Measurements from ENCODE around the gene MYO16.
"Not testable (repeated sequence)": the region's sequence is repeated elsewhere in the genome, so short reads cannot be mapped to it uniquely, and the experiment has no call there.

Gene MYO16

GRCh38 chr13:108974686-108975085 is 345.3 kb downstream of the MYO16 start:
- Histone ChIP-seq H3K4me3 (ENCODE audit: low read length in 2 of 2) (no peak overlapping the region), H3K9ac (ENCODE audit: low read length in 2 of 2) (no peak overlapping the region), H3K36me3 (ENCODE audit: control insufficient read depth in 2 of 2, insufficient read depth in 2 of 2, low read length in 2 of 2) (no peaks in the 10 kb centered on the region), H3K27me3 (ENCODE audit: control insufficient read depth in 1 of 2, insufficient read depth in 2 of 2, low read length in 2 of 2) (no peaks in the 10 kb centered on the region), H3K9me3 (ENCODE audit: control insufficient read depth in 2 of 2, low read length in 2 of 2) (no peaks in the 10 kb centered on the region), H3K27ac (ENCODE audit: low read length) (no peak overlapping the region), H3K4me1 (ENCODE audit: control insufficient read depth, insufficient read depth, low read length) (no peaks in the 10 kb centered on the region)

GRCh38 chr13:108980237-108980636 is 350.8 kb downstream of the MYO16 start:
- Histone ChIP-seq H3K27me3 (ENCODE audit: control insufficient read depth in 1 of 2, insufficient read depth in 2 of 2, low read length in 2 of 2) (no peaks in the 10 kb centered on the region), H3K9me3 (ENCODE audit: control insufficient read depth in 2 of 2, low read length in 2 of 2) (no peaks in the 10 kb centered on the region), H3K9ac (ENCODE audit: low read length in 2 of 2) (peak overlapping the region in 1 of 2 donors; percentile 2), H3K4me1 (ENCODE audit: control insufficient read depth, insufficient read depth, low read length) (peaks cover 4% of the 10 kb centered on the region), H3K27ac (ENCODE audit: low read length) (no peak overlapping the region), H3K36me3 (ENCODE audit: control insufficient read depth in 2 of 2, insufficient read depth in 2 of 2, low read length in 2 of 2) (no peaks in the 10 kb centered on the region), H3K4me3 (ENCODE audit: low read length in 2 of 2) (peak overlapping the region; percentile 13 to 40)

GRCh38 chr13:108981407-108981806 is 352.0 kb downstream of the MYO16 start:
- Histone ChIP-seq H3K9ac (ENCODE audit: low read length in 2 of 2) (no peak overlapping the region), H3K4me1 (ENCODE audit: control insufficient read depth, insufficient read depth, low read length) (peaks cover 4% of the 10 kb centered on the region), H3K4me3 (ENCODE audit: low read length in 2 of 2) (no peak overlapping the region), H3K27me3 (ENCODE audit: control insufficient read depth in 1 of 2, insufficient read depth in 2 of 2, low read length in 2 of 2) (no peaks in the 10 kb centered on the region), H3K9me3 (ENCODE audit: control insufficient read depth in 2 of 2, low read length in 2 of 2) (no peaks in the 10 kb centered on the region), H3K36me3 (ENCODE audit: control insufficient read depth in 2 of 2, insufficient read depth in 2 of 2, low read length in 2 of 2) (no peaks in the 10 kb centered on the region), H3K27ac (ENCODE audit: low read length) (no peak overlapping the region)

GRCh38 chr13:108983273-108983672 is 353.9 kb downstream of the MYO16 start:
- Histone ChIP-seq H3K27me3 (ENCODE audit: control insufficient read depth in 1 of 2, insufficient read depth in 2 of 2, low read length in 2 of 2) (no peaks in the 10 kb centered on the region), H3K4me1 (ENCODE audit: control insufficient read depth, insufficient read depth, low read length) (peaks cover 7% of the 10 kb centered on the region), H3K27ac (ENCODE audit: low read length) (no peak overlapping the region), H3K36me3 (ENCODE audit: control insufficient read depth in 2 of 2, insufficient read depth in 2 of 2, low read length in 2 of 2) (no peaks in the 10 kb centered on the region), H3K9ac (ENCODE audit: low read length in 2 of 2) (no peak overlapping the region), H3K4me3 (ENCODE audit: low read length in 2 of 2) (no peak overlapping the region), H3K9me3 (ENCODE audit: control insufficient read depth in 2 of 2, low read length in 2 of 2) (no peaks in the 10 kb centered on the region)

- H3K4me1 ChIP-seq (ENCODE audit: control insufficient read depth, insufficient read depth, low read length) = peaks cover 7% of the 10 kb centered on the region
- no peaks in the 10 kb centered on the region for H3K9me3 ChIP-seq (ENCODE audit: control insufficient read depth in 2 of 2, low read length in 2 of 2)
- no peak overlapping the region for H3K27ac ChIP-seq (ENCODE audit: low read length)
- no peaks in the 10 kb centered on the region for H3K27me3 ChIP-seq (ENCODE audit: control insufficient read depth in 1 of 2, insufficient read depth in 2 of 2, low read length in 2 of 2)
- no peak overlapping the region for H3K9ac ChIP-seq (ENCODE audit: low read length in 2 of 2)
- no peak overlapping the region for H3K4me3 ChIP-seq (ENCODE audit: low read length in 2 of 2)
- no peaks in the 10 kb centered on the region for H3K36me3 ChIP-seq (ENCODE audit: control insufficient read depth in 2 of 2, insufficient read depth in 2 of 2, low read length in 2 of 2)
Measured at GRCh38 chr13:108984251-108984920, 355.0 kb downstream of the MYO16 start.

GRCh38 chr13:108985166-108985565 is 355.8 kb downstream of the MYO16 start:
- Histone ChIP-seq H3K9me3 (ENCODE audit: control insufficient read depth in 2 of 2, low read length in 2 of 2) (no peaks in the 10 kb centered on the region), H3K9ac (ENCODE audit: low read length in 2 of 2) (no peak overlapping the region), H3K36me3 (ENCODE audit: control insufficient read depth in 2 of 2, insufficient read depth in 2 of 2, low read length in 2 of 2) (no peaks in the 10 kb centered on the region), H3K27me3 (ENCODE audit: control insufficient read depth in 1 of 2, insufficient read depth in 2 of 2, low read length in 2 of 2) (no peaks in the 10 kb centered on the region), H3K27ac (ENCODE audit: low read length) (no peak overlapping the region), H3K4me1 (ENCODE audit: control insufficient read depth, insufficient read depth, low read length) (peaks cover 7% of the 10 kb centered on the region), H3K4me3 (ENCODE audit: low read length in 2 of 2) (no peak overlapping the region)

GRCh38 chr13:108987517-108987916 is 358.1 kb downstream of the MYO16 start:
- no peaks in the 10 kb centered on the region for H3K36me3 ChIP-seq (ENCODE audit: control insufficient read depth in 2 of 2, insufficient read depth in 2 of 2, low read length in 2 of 2)
- H3K4me3 ChIP-seq (ENCODE audit: low read length in 2 of 2) = no peak overlapping the region
- H3K27ac ChIP-seq (ENCODE audit: low read length) = no peak overlapping the region
- no peaks in the 10 kb centered on the region for H3K9me3 ChIP-seq (ENCODE audit: control insufficient read depth in 2 of 2, low read length in 2 of 2)
- H3K9ac ChIP-seq (ENCODE audit: low read length in 2 of 2) = no peak overlapping the region
- H3K27me3 ChIP-seq (ENCODE audit: control insufficient read depth in 1 of 2, insufficient read depth in 2 of 2, low read length in 2 of 2) = no peaks in the 10 kb centered on the region
- H3K4me1 ChIP-seq (ENCODE audit: control insufficient read depth, insufficient read depth, low read length) = peaks cover 3% of the 10 kb centered on the region

- peaks cover 3% of the 10 kb centered on the region for H3K4me1 ChIP-seq (ENCODE audit: control insufficient read depth, insufficient read depth, low read length)
- H3K9ac ChIP-seq (ENCODE audit: low read length in 2 of 2) = no peak overlapping the region
- H3K27me3 ChIP-seq (ENCODE audit: control insufficient read depth in 1 of 2, insufficient read depth in 2 of 2, low read length in 2 of 2) = no peaks in the 10 kb centered on the region
- H3K4me3 ChIP-seq (ENCODE audit: low read length in 2 of 2) = no peak overlapping the region
- H3K9me3 ChIP-seq (ENCODE audit: control insufficient read depth in 2 of 2, low read length in 2 of 2) = no peaks in the 10 kb centered on the region
- no peaks in the 10 kb centered on the region for H3K36me3 ChIP-seq (ENCODE audit: control insufficient read depth in 2 of 2, insufficient read depth in 2 of 2, low read length in 2 of 2)
- H3K27ac ChIP-seq (ENCODE audit: low read length) = no peak overlapping the region
Measured at GRCh38 chr13:108987944-108988343, 358.5 kb downstream of the MYO16 start.

- not testable (repeated sequence) for H3K27me3 ChIP-seq (ENCODE audit: control insufficient read depth in 1 of 2, insufficient read depth in 2 of 2, low read length in 2 of 2); H3K9ac ChIP-seq (ENCODE audit: low read length in 2 of 2); H3K4me1 ChIP-seq (ENCODE audit: control insufficient read depth, insufficient read depth, low read length); H3K9me3 ChIP-seq (ENCODE audit: control insufficient read depth in 2 of 2, low read length in 2 of 2); H3K4me3 ChIP-seq (ENCODE audit: low read length in 2 of 2); H3K36me3 ChIP-seq (ENCODE audit: control insufficient read depth in 2 of 2, insufficient read depth in 2 of 2, low read length in 2 of 2); H3K27ac ChIP-seq (ENCODE audit: low read length)
Measured at GRCh38 chr13:108991416-108991815, 362.0 kb downstream of the MYO16 start.

- Histone ChIP-seq H3K27ac (ENCODE audit: low read length) (no peak overlapping the region), H3K9me3 (ENCODE audit: control insufficient read depth in 2 of 2, low read length in 2 of 2) (no peaks in the 10 kb centered on the region), H3K4me1 (ENCODE audit: control insufficient read depth, insufficient read depth, low read length) (no peaks in the 10 kb centered on the region), H3K4me3 (ENCODE audit: low read length in 2 of 2) (no peak overlapping the region), H3K27me3 (ENCODE audit: control insufficient read depth in 1 of 2, insufficient read depth in 2 of 2, low read length in 2 of 2) (no peaks in the 10 kb centered on the region), H3K9ac (ENCODE audit: low read length in 2 of 2) (no peak overlapping the region), H3K36me3 (ENCODE audit: control insufficient read depth in 2 of 2, insufficient read depth in 2 of 2, low read length in 2 of 2) (no peaks in the 10 kb centered on the region)
Measured at GRCh38 chr13:108993346-108993745, 363.9 kb downstream of the MYO16 start.

GRCh38 chr13:108996430-108996829 is 367.0 kb downstream of the MYO16 start:
- H3K27ac ChIP-seq (ENCODE audit: low read length) = no peak overlapping the region
- no peaks in the 10 kb centered on the region for H3K4me1 ChIP-seq (ENCODE audit: control insufficient read depth, insufficient read depth, low read length)
- no peak overlapping the region for H3K9ac ChIP-seq (ENCODE audit: low read length in 2 of 2)
- H3K9me3 ChIP-seq (ENCODE audit: control insufficient read depth in 2 of 2, low read length in 2 of 2) = no peaks in the 10 kb centered on the region
- no peaks in the 10 kb centered on the region for H3K27me3 ChIP-seq (ENCODE audit: control insufficient read depth in 1 of 2, insufficient read depth in 2 of 2, low read length in 2 of 2)
- H3K36me3 ChIP-seq (ENCODE audit: control insufficient read depth in 2 of 2, insufficient read depth in 2 of 2, low read length in 2 of 2) = no peaks in the 10 kb centered on the region
- H3K4me3 ChIP-seq (ENCODE audit: low read length in 2 of 2) = no peak overlapping the region
